CD1c-positive myeloid dendritic cell (primary cell): ENCODE results near the gene OR56A5.
"Not testable (repeated sequence)": the region's sequence is repeated elsewhere in the genome, so short reads cannot be mapped to it uniquely, and the experiment has no call there.

ENCODE experiments used
- DNase-seq: peaks from one replicate; pipeline ENCODE4 v3.0.0-alpha.2; 2016; ENCODE audit errors: extremely low spot score

Gene OR56A5

GRCh38 chr11:5968394-5968793 is at the start of gene OR56A5:
TSS of gene OR56A5 (minus strand) at chr11:5968494. CDS start at chr11:5968494, 0 bp downstream.
- DNase-seq, result no peak

GRCh38 chr11:6013042-6013441 is 44.7 kb upstream of the OR56A5 start:
- DNase-seq, result no peak

DNA sequence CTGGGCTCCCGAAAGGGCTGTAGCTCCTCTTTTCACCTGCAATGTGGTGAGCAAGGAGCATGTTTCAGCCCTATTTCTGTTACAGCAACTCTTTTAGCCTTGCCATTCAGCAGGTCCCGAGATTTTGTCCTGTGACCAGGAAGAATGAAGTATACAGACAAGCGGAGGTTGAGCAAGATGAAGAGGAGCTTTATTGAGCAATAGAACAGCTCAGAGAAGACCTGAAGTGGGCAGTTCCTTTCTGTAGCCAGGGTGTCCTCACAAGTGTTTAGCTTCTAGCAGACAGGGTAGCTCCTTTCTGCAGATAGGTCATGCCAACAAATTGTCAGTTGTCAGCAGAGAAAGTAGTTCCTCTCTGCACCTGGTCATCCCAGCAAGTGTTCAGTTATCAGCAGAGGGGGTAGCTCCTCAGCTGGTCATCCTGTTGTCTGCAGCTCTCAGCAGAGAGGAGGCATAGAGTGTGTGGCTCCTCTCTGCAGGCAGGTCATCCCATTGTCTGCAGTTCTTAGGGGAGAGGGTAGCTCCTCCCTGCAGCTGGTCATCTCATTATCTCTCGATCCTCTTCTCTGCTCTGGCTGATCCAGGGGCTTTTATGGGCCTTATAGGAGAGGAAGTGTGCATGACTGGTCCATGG is 43.9 kb upstream of the OR56A5 start:
- peak; percentile 25 for DNase-seq

- no peak for DNase-seq
These were observed 38.6 kb upstream of the OR56A5 start, which contains the start of gene OR56A4 for GRCh38 chr11:6006846-6007245. TSS of gene OR56A4 (minus strand) at chr11:6006946. CDS start at chr11:6002992, 3,954 bp downstream.

- no peak for DNase-seq
These were observed 38.1 kb upstream of the OR56A5 start for GRCh38 chr11:6006395-6006794.

- no peak for DNase-seq
These were observed 34.0 kb upstream of the OR56A5 start for GRCh38 chr11:6002202-6002699.

DNA sequence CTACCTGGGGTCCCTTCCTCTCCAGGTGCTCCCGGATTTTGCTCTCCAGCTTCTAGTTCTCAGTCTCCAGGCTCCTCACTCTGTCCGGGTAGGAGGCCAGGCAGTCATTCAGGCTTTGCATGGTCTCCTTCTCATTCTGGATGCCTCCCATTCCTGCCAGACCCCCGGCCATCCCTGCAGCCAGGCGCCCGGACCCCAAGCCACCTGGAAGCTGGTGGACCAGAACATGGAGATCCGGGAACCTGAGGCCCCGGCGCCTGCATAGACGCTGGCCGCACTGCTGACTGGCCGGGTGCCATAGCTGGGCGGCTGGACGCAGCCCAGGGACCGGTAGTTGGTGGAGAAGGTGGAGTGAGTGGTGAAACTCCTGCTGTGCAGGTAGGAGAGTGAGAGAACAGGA is 26.5 kb upstream of the OR56A5 start:
- no peak for DNase-seq

DNA sequence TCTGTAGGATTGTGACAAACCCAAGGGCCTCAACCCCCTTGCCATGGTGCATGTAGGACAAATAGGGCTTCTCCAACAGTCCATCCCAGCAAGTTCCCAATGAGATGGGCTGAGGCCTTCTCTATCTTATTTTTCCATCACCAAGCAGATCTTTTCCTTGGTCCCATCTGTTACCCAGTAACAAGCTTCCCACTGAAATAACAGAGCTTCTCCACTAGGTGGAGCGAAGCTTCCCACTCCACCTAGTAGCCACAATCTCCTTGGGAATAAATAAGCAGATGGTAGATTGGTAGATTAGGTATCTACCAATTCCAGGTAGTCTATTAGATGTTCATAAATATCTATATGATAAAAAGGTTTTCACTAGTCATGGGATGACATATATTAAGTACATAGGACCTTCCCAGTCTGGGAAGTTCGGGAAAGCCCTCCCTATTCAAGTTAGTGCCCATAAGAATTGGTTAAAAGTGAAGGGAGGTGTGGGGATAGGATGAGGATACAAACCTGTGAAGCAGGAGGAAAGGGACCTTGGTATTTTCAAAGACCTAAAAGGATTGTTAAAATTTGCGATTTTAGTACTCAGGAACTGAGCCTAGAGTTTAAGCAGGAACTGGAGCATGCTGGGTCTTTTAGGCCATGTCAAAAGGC is 24.4 kb upstream of the OR56A5 start:
- DNase-seq, result peak; percentile 26

GRCh38 chr11:5992150-5992549 is 23.9 kb upstream of the OR56A5 start:
- no peak for DNase-seq

DNA sequence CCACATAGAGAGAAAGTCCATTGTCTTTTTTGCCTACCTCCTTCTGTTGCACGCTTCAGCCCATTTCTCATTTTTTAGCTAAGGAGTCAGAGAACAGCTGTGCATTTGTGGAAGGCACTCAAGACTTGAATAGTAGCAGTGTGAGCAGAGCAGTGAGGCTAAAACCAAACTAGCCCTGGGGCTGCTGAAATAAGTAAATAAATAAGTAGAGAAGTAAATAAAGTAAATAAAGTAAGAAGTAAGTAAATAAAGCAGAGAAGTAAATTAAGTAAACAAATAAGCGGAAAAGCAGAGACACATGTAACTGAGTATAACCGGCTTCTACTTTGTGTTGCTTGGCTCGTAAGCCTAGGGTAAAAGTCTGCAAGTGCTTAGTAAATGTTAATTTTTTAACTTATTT is 20.9 kb upstream of the OR56A5 start:
- no peak for DNase-seq

- DNase-seq, result no peak
These were observed 18.6 kb upstream of the OR56A5 start, which contains the start of gene OR52L1 for GRCh38 chr11:5986885-5987284. TSS of gene OR52L1 (minus strand) at chr11:5986985. CDS start at chr11:5986930, 55 bp downstream.

GRCh38 chr11:5983443-5983842 is 15.1 kb upstream of the OR56A5 start:
- no peak for DNase-seq

DNA sequence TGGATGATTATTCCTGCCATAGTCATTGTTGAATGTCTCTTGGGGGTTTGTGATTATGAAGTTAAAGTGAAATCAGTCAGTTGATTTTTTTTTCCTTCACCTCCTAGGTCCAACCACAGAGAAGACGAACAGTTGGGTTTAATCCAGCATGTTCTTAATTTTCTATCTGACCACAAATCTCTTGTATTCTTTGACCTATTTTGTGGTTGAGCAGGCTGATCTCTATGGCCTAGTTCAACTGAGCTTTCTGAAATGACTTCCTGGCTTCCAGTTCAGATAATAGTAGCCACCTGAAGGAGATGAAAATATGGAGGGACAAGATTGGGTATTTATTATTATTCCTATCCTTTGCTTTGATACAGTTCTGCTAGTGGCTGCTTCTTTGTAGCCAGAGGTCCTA is 5.2 kb upstream of the OR56A5 start:
- DNase-seq, result no peak

DNA sequence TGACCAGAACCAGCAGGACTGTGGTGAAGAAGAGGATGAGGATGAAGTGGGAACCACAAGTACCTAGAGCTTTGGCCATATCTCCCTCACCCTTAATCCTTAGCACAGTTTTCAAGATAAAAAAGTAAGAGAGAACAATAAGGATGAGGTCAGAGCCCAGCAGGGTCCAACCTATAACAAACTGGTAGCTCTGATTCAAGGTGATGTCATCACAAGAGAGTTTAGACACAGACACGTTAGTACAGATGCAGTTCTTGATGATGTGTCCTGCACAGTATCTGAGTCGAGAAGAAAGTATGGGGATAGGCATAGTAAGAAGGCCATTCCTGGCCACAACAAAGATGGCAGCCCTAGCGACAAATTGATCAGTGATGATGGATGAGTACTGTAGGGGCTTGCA is 586 bp downstream of the OR56A5 start:
- DNase-seq, result no peak

GRCh38 chr11:5966958-5967357 is 1.3 kb downstream of the OR56A5 start:
- DNase-seq, result no peak

DNA sequence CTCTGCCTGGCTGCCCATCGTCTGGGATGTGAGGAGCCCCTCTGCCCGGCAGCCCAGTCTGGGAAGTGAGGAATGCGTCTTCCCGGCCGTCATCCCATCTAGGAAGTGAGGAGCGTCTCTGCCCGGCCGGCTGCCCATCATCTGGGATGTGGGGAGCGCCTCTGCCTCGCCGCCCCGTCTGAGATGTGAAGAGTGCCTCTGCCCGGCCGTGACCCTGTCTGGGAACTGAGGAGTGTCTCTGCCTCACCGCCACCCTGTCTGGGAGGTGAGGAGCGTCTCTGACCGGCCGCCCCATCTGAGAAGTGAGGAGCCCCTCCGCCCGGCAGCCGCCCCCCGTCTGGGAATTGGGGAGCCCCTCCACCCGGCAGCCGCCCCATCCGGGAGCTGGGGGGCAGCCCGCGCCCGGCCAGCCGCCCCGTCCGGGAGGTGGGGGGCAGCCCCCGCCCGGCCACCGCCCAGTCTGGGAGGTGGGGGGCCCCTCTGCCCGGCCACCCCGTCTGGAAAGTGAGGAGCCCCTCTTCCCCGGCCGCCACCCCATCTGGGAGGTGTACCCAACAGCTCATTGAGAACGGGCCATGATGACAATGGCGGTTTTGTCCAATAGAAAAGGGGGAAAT is 7.5 kb downstream of the OR56A5 start:
- not testable (repeated sequence) for DNase-seq

GRCh38 chr11:5955586-5955985 is 12.7 kb downstream of the OR56A5 start:
- DNase-seq, result no peak

GRCh38 chr11:5941951-5942350 is 26.3 kb downstream of the OR56A5 start, which contains the start of gene OR56A3:
TSS of gene OR56A3 (plus strand) at chr11:5942251. CDS start at chr11:5947347, 5,096 bp downstream.
- no peak for DNase-seq

DNA sequence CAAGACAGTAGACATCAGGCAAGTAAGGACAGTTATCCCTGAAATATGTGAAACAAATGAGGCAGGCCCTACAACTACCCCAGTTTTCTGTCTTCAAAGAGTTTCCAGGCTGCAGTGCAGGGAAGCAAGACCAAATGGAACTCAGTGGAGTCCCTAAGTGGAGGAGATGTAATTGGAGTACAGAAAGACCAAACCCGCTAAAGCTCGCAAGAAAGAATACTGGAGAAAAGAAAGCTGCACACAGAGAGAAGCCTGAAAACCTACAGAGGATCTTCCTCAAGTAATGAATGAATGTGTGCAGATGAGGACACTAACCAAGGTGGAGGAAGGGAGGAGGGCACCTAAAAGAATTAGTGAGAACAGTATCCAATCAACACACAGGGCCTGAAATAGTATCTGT is 27.5 kb downstream of the OR56A5 start:
- DNase-seq, result no peak

DNA sequence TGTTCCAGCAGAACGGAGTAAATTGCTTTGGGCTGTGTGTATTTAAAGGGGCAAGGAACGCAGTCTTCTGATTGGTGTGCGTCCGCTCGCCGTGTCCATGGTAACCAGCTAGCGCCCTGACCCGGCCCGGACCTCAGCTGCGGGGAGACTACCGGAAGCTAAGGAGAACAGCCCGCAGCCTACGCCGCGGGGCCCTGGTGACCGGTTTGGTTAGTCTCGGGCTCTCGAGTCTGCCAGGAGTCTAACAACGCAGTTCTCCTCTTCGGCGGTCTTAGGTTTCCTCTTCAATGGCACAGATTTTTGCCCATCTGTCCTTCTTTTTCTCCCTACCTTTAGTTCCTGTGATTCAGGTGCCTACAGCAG is 29.7 kb downstream of the OR56A5 start:
- DNase-seq, result no peak

DNA sequence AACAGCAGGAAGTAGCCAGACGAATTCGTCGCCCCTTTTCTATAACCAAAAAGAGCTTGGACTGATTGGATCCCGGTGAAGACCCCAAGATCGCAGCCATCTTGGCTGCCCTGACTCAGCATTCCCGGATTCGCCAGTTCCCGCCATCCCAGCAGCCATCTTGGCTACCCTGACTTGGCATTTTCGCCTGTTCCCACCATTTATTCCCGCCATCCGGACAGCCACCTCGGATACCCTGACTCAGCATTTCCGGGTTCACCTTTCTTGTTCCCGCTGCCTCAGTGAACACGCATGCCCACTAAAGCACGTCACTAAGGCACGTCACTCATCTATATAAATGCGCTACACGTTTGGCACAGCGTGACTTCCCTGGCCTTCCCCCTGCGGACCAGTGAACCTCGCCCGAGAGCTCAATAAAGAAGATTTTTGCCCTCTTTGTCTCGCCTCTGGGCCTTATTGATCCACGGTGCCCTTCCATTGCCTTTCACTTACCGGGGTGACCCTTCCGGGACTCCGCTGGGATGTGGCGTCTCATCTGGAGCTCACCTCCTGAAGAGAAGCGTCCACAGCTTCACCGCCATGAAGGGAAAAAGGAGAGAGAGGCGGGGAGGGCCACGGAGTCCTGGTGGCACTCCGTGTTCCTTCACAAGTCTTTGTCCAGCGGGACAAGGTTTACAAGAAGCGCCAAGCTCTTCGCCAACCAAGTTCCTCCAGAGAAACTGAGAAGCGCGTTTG is 30.3 kb downstream of the OR56A5 start:
- no peak for DNase-seq

DNA sequence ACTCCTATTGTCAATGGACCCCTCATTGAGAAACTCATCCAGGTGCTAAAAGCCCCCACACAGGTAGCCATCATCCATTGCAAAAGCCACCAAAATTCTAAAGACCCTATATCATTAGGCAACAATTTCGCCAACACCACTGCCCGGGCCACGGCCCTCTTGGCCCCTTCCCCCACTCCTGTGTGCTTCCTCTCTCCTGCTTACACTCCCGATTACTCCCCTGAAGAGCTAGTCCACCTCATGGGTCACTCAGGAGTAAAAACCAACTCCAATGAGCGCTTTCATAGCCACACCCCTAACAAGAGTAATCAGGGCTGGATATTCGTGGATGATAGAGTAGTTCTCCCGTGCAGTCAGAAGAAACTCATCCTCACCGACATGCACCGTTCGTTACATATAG is 35.2 kb downstream of the OR56A5 start:
- DNase-seq, result no peak
